LHCN-M2 (cell line): ENCODE results near the gene SBNO2. TPM values are rescaled to one million over a fixed set of nuclear protein-coding genes. Genes with fewer than 3 reads are reported as not detected.
A peak's percentile ranks its signal among the peaks of the same experiment; 100 is the strongest.

Experiments
- DNase-seq: peaks from one replicate; pipeline ENCODE4 v3.0.0-alpha.2; 2012; ENCODE audit warnings: low read depth
- total RNA-seq: library from RNA; depleted of rRNA; stranded (reverse); fragments of >200 nt; gene quantifications from 2 replicates; pipeline ENCODE4 v1.2.3, GENCODE V29; 2014

The SBNO2 gene
- total RNA-seq, 1 experiment from 2014 or later: 33.9 TPM

- DNase-seq: peak; percentile 61
Measured at GRCh38 chr19:1168572-1169410, 5.3 kb downstream of the SBNO2 start.

- DNase-seq: no peak
Measured at GRCh38 chr19:1167687-1168571, 6.1 kb downstream of the SBNO2 start.

- no peak for DNase-seq
Measured at GRCh38 chr19:1166872-1167573, 7.0 kb downstream of the SBNO2 start.

- no peak for DNase-seq
Measured at GRCh38 chr19:1164684-1165531, 9.2 kb downstream of the SBNO2 start.

GRCh38 chr19:1163934-1164683 is 10.0 kb downstream of the SBNO2 start:
- peak; percentile 31 for DNase-seq

- no peak for DNase-seq
Measured at GRCh38 chr19:1163283-1163933, 10.7 kb downstream of the SBNO2 start.

GRCh38 chr19:1162404-1163282 is 11.4 kb downstream of the SBNO2 start:
- DNase-seq: no peak

GRCh38 chr19:1161716-1162115 is 12.4 kb downstream of the SBNO2 start:
- DNase-seq: no peak

GRCh38 chr19:1159864-1160595 is 14.0 kb downstream of the SBNO2 start:
- DNase-seq: no peak

GRCh38 chr19:1158885-1159448 is 15.1 kb downstream of the SBNO2 start:
- DNase-seq: no peak

GRCh38 chr19:1157931-1158884 is 15.9 kb downstream of the SBNO2 start:
- DNase-seq: no peak

GRCh38 chr19:1156830-1157615 is 17.0 kb downstream of the SBNO2 start:
- DNase-seq: no peak

- DNase-seq: no peak
Measured at GRCh38 chr19:1156305-1156801, 17.7 kb downstream of the SBNO2 start.

GRCh38 chr19:1155352-1156304 is 18.4 kb downstream of the SBNO2 start:
- no peak for DNase-seq
